SK-N-SH (cell line): ENCODE measurements around the gene BORCS6. TPM values are rescaled to one million over a fixed set of nuclear protein-coding genes. Genes with fewer than 3 reads are reported as not detected.

Experiments
- polyA plus RNA-seq, 3 experiments: library from polyadenylated mRNA; depleted of rRNA; stranded (reverse); fragments of >200 nt; gene quantifications; 2 replicates each; pipeline ENCODE4 v1.2.3, GENCODE V29; 2012

BORCS6 gene
- polyA plus RNA-seq, 1 of the 3 experiments (the other 2 are of a cell fraction) = 4.3 TPM

Other genes starting within 250 kb of the BORCS6 start
- gene GUCY2D, start 187.6 kb downstream of the BORCS6 start, polyA plus RNA-seq (2012; rRNA removed) = not detected in 2 replicates
- not detected in 2 replicates for gene ALOX15B, start 151.1 kb downstream of the BORCS6 start, polyA plus RNA-seq (2012; rRNA removed)
- gene ALOX12B, start 102.5 kb downstream of the BORCS6 start, polyA plus RNA-seq (2012; rRNA removed) = 0.20 TPM in 1 of 2 replicates, not detected in the other
- 0.13 and 0.46 TPM in 2 replicates for gene ALOXE3, start 71.7 kb downstream of the BORCS6 start, polyA plus RNA-seq (2012; rRNA removed)
- 0.71 and 1.2 TPM in 2 replicates for gene HES7, start 66.1 kb downstream of the BORCS6 start, polyA plus RNA-seq (2012; rRNA removed)
- 32.7 and 56.8 TPM in 2 replicates for gene PER1, start 37.8 kb downstream of the BORCS6 start, polyA plus RNA-seq (2012; rRNA removed)
- 42.0 and 43.4 TPM in 2 replicates for gene VAMP2, start 27.2 kb downstream of the BORCS6 start, polyA plus RNA-seq (2012; rRNA removed)
- gene TMEM107, start 13.8 kb downstream of the BORCS6 start, polyA plus RNA-seq (2012; rRNA removed) = 18.6 and 19.2 TPM in 2 replicates
- 28.8 and 43.9 TPM in 2 replicates for gene AURKB, start 20.4 kb upstream of the BORCS6 start, polyA plus RNA-seq (2012; rRNA removed)
- gene CTC1, start 57.9 kb upstream of the BORCS6 start, polyA plus RNA-seq (2012; rRNA removed) = 11.0 and 12.6 TPM in 2 replicates
- gene PFAS, start 59.1 kb upstream of the BORCS6 start, polyA plus RNA-seq (2012; rRNA removed) = 22.4 and 24.0 TPM in 2 replicates
- gene RANGRF, start 98.5 kb upstream of the BORCS6 start, polyA plus RNA-seq (2012; rRNA removed) = 47.3 and 55.9 TPM in 2 replicates
- 4.1 and 5.6 TPM in 2 replicates for gene SLC25A35, start 105.2 kb upstream of the BORCS6 start, polyA plus RNA-seq (2012; rRNA removed)
- gene ARHGEF15, start 120.1 kb upstream of the BORCS6 start, polyA plus RNA-seq (2012; rRNA removed) = not detected in 2 replicates
- gene ODF4, start 149.7 kb upstream of the BORCS6 start, polyA plus RNA-seq (2012; rRNA removed) = not detected in 2 replicates
- gene RPL26, start 193.0 kb upstream of the BORCS6 start, polyA plus RNA-seq (2012; rRNA removed) = 4,770 and 5,684 TPM in 2 replicates
- not detected in 2 replicates for gene RNF222, start 207.6 kb upstream of the BORCS6 start, polyA plus RNA-seq (2012; rRNA removed)
- 49.5 and 58.6 TPM in 2 replicates for gene NDEL1, start 245.7 kb upstream of the BORCS6 start, polyA plus RNA-seq (2012; rRNA removed)